MCF 10A (cell line): ENCODE measurements around the gene PRKG1. TPM values are rescaled to one million over a fixed set of nuclear protein-coding genes. Genes with fewer than 3 reads are reported as not detected.

ENCODE experiments used
- BruUV-seq: library from RNA; stranded (reverse); fragments of 400-500 nt; replicated peaks from 2 replicates; lab custom pipeline; 2021; lab: Mats Ljungman, UMichigan
- CTCF ChIA-PET: fragments of 300-600 bp; sonication (Branson Sonifier 250); formaldehyde crosslinking; extraction: SDS; loops from one replicate; lab custom pipeline; 2021; ENCODE audit warnings: antibody characterized with exemption, inconsistent platforms; lab: Yijun Ruan, JAX
- POLR2A ChIA-PET: fragments of 300-600, 350-650 bp; sonication (Branson Sonifier 250); formaldehyde crosslinking; extraction: SDS; loops from one replicate; lab custom pipeline; 2020; ENCODE audit warnings: antibody characterized with exemption, inconsistent platforms; lab: Yijun Ruan, JAX
- DNase-seq: peaks from one replicate; pipeline ENCODE4 v3.0.0-alpha.2; 2018; ENCODE audit not compliant: unreplicated experiment
- H3K27ac Mint-ChIP-seq: one replicate; pipeline ENCODE4 v1.8.0; 2022; ENCODE audit warnings: mild to moderate bottlenecking, low read depth, mixed read lengths; ENCODE audit not compliant: unreplicated experiment
- H3K27me3 Mint-ChIP-seq: one replicate; pipeline ENCODE4 v1.8.0; 2022; ENCODE audit warnings: mixed read lengths; ENCODE audit not compliant: insufficient read depth, unreplicated experiment
- H3K36me3 Mint-ChIP-seq: one replicate; pipeline ENCODE4 v1.8.0; 2022; ENCODE audit warnings: mild to moderate bottlenecking, moderate library complexity, mixed read lengths; ENCODE audit not compliant: insufficient read depth, unreplicated experiment
- H3K4me1 Mint-ChIP-seq: one replicate; pipeline ENCODE4 v1.8.0; 2022; ENCODE audit warnings: mixed read lengths; ENCODE audit not compliant: insufficient read depth, unreplicated experiment
- H3K4me3 Mint-ChIP-seq: one replicate; pipeline ENCODE4 v1.8.0; 2022; ENCODE audit warnings: mild to moderate bottlenecking, moderate library complexity, mixed read lengths; ENCODE audit not compliant: unreplicated experiment
- H3K9me3 Mint-ChIP-seq: one replicate; pipeline ENCODE4 v1.8.0; 2022; ENCODE audit warnings: mixed read lengths; ENCODE audit not compliant: unreplicated experiment
- intact Hi-C: fragments of 100-400 bp; cut with micrococcal nuclease; formaldehyde crosslinking; loops from 2 replicates; pipeline ENCODE4 v1.14.1; 2022
- total RNA-seq: library from RNA; stranded (reverse); gene quantifications from 2 replicates; pipeline ENCODE4 v1.2.3, GENCODE V29; 2022
- TF ChIP-seq, protein P1 (sequence below): fragments of 200-600 bp; IDR thresholded peaks from one replicate; pipeline ENCODE4 v1.8.0; 2022; ENCODE audit warnings: antibody characterized with exemption, mild to moderate bottlenecking; ENCODE audit not compliant: unreplicated experiment

PRKG1 gene
- total RNA-seq, 1 experiment from 2014 or later = 0.09 TPM

- TF ChIP-seq, protein P1, sequence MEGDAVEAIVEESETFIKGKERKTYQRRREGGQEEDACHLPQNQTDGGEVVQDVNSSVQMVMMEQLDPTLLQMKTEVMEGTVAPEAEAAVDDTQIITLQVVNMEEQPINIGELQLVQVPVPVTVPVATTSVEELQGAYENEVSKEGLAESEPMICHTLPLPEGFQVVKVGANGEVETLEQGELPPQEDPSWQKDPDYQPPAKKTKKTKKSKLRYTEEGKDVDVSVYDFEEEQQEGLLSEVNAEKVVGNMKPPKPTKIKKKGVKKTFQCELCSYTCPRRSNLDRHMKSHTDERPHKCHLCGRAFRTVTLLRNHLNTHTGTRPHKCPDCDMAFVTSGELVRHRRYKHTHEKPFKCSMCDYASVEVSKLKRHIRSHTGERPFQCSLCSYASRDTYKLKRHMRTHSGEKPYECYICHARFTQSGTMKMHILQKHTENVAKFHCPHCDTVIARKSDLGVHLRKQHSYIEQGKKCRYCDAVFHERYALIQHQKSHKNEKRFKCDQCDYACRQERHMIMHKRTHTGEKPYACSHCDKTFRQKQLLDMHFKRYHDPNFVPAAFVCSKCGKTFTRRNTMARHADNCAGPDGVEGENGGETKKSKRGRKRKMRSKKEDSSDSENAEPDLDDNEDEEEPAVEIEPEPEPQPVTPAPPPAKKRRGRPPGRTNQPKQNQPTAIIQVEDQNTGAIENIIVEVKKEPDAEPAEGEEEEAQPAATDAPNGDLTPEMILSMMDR = no peak
- Mint-ChIP-seq H3K4me3 (no peak overlapping the region), H3K4me1 (no peaks in the 10 kb centered on the region), H3K36me3 (no peaks in the 10 kb centered on the region), H3K9me3 (no peaks in the 10 kb centered on the region), H3K27me3 (peaks cover 53% of the 10 kb centered on the region), H3K27ac (no peak overlapping the region)
- intact Hi-C loops = no loop called here
- DNase-seq = no peak
- POLR2A ChIA-PET = no interaction called here
- CTCF ChIA-PET = interaction anchor here (0.6 to 1.4 kb wide), 2 partner anchors 208 to 259 kb away, joined by 3 to 4 read pairs; no protein-coding TSS in a partner anchor
- no TSS peak for BruUV-seq
Observed at GRCh38 chr10:51956822-51957221, 882.5 kb downstream of the PRKG1 start.

- TF ChIP-seq, protein P1 = peak; percentile 44
- POLR2A ChIA-PET = no interaction called here
- intact Hi-C loops = loop anchor here (1.0 to 10.0 kb wide), 4 partner anchors 538 to 956 kb away; no protein-coding TSS in a partner anchor
- CTCF ChIA-PET = interaction anchor here (0.6 to 4.7 kb wide), 32 partner anchors 10 to 1377 kb away, joined by 3 to 38 read pairs (median 4); partner anchors contain the start of gene CSTF2T
- Mint-ChIP-seq H3K4me3 (no peak overlapping the region), H3K27ac (no peak overlapping the region), H3K27me3 (peaks cover 84% of the 10 kb centered on the region), H3K36me3 (no peaks in the 10 kb centered on the region), H3K4me1 (no peaks in the 10 kb centered on the region), H3K9me3 (no peaks in the 10 kb centered on the region)
- peak; percentile 58 for DNase-seq
- no TSS peak for BruUV-seq
Observed at GRCh38 chr10:51960494-51960895, 886.2 kb downstream of the PRKG1 start.

GRCh38 chr10:51961401-51961800 is 887.1 kb downstream of the PRKG1 start:
- CTCF ChIA-PET = interaction anchor here (0.6 to 4.7 kb wide), 22 partner anchors 10 to 898 kb away, joined by 3 to 38 read pairs (median 4); no protein-coding TSS in a partner anchor

GRCh38 chr10:51964630-51965029 is 890.3 kb downstream of the PRKG1 start:
- Mint-ChIP-seq H3K4me3 (no peak overlapping the region), H3K36me3 (no peaks in the 10 kb centered on the region), H3K27ac (no peak overlapping the region), H3K9me3 (no peaks in the 10 kb centered on the region), H3K4me1 (no peaks in the 10 kb centered on the region), H3K27me3 (peaks cover 59% of the 10 kb centered on the region)
- no TSS peak for BruUV-seq
- DNase-seq = no peak
- CTCF ChIA-PET = interaction anchor here (0.6 kb wide), 1 partner anchor 264 kb away, joined by 3 read pairs; no protein-coding TSS in a partner anchor
- TF ChIP-seq, protein P1 = no peak
- intact Hi-C loops = loop anchor here (5.0 to 10.0 kb wide), 2 partner anchors 542 to 960 kb away; no protein-coding TSS in a partner anchor
- POLR2A ChIA-PET = no interaction called here

More at GRCh38 chr10:51961401-51961800, 887.1 kb downstream of the PRKG1 start:
- intact Hi-C loops = loop anchor here (2.0 to 10.0 kb wide), 3 partner anchors 539 to 957 kb away; no protein-coding TSS in a partner anchor
- Mint-ChIP-seq H3K9me3 (no peaks in the 10 kb centered on the region), H3K27ac (no peak overlapping the region), H3K4me1 (no peaks in the 10 kb centered on the region), H3K36me3 (no peaks in the 10 kb centered on the region), H3K4me3 (no peak overlapping the region), H3K27me3 (peaks cover 87% of the 10 kb centered on the region)
- POLR2A ChIA-PET = no interaction called here
- TF ChIP-seq, protein P1 = no peak
- BruUV-seq = no TSS peak
- no peak for DNase-seq
